GM21786 (cell line): ENCODE results near the gene KCNK3.
"Not testable (repeated sequence)": the region's sequence is repeated elsewhere in the genome, so short reads cannot be mapped to it uniquely, and the experiment has no call there.

Source experiments
- ATAC-seq: cut with Tn5 transposase; IDR thresholded peaks from one replicate; pipeline ENCODE4 v1.9.1; 2021; ENCODE audit not compliant: unreplicated experiment

Gene KCNK3

DNA sequence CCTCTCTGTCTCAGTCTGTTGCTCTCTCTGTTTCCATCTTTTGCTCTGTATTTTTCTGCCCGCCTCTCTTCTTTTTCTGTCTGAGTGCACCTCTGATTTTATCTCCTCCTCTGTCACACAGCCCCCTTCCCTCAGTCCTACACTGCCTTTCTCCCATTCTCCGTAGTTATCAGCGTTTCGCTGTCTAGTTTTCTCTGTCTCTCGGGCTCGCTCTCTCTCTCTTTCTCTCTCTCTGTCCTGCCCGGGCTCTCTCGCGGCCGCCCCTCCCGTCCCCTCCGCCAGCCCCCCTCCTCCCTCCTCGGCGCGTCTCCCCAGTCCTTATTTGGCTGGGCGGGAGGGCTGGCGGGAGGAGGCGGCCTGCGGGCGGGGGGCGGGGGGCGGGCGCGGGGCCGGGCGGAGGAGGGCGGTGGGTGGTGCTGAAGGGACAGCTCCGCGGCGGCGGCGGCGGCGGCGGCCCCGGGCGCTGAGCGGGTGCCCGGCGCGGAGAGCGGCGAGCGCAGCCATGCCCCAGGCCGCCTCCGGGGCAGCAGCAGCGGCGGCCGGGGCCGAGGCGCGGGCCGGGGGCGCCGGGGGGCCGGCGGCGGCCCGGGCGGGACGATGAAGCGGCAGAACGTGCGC is at the start of gene KCNK3:
Gene KCNK3, plus strand, starts transcription at position 444 of the 618 bp plus-strand sequence. Its CDS starts 154 bp downstream, at position 598.
- ATAC-seq = no peak

DNA sequence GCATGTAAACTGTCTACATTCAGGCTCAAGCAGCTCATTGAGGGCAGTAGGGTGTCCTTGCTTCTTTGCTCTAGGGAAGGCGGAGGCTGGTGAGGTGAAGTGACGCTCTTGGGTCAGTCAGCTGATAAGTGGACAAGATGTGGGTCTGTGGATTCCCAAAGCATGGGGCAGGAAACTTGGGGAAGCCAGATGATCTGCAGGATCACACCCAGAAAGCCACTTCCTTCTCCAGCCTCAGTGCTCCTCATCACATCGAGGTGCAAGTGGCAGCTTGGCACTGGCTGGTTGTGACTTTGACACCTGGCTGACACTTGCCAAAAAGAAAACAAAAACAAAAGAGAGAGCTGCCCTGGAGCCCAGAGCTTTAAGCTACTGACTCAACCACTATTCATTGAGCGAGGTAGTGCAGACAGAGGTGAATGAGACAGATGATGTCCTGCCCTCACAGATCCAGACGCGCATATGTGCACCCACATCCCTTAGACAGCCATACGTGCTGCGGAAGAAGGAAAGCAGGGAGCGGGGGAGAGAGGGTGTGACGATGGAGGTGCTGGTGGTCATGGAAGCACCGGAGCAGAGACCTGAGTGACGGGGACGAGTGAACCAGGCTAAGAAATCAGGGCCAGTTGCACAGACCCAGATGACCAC is 48.2 kb upstream of the KCNK3 start:
- ATAC-seq = no peak

DNA sequence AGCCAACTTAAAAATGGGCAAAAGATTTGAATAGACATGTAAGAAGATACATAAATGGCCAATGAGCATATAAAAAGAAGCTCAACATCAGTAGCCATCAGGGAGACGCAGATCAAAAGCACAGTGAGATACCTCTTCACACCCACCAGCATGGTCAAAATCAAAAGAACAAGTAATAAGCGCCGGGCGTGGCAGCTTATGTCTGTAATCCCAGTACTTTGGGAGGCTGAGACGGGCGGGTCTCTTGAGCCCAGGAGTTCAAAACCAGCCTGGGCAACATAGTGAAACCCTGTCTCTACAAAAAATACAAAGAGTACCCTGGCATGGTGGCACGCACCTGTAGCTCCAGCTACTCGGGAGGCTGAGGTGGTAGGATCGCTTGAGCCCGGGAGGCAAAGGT is 46.8 kb upstream of the KCNK3 start:
- ATAC-seq = no peak

DNA sequence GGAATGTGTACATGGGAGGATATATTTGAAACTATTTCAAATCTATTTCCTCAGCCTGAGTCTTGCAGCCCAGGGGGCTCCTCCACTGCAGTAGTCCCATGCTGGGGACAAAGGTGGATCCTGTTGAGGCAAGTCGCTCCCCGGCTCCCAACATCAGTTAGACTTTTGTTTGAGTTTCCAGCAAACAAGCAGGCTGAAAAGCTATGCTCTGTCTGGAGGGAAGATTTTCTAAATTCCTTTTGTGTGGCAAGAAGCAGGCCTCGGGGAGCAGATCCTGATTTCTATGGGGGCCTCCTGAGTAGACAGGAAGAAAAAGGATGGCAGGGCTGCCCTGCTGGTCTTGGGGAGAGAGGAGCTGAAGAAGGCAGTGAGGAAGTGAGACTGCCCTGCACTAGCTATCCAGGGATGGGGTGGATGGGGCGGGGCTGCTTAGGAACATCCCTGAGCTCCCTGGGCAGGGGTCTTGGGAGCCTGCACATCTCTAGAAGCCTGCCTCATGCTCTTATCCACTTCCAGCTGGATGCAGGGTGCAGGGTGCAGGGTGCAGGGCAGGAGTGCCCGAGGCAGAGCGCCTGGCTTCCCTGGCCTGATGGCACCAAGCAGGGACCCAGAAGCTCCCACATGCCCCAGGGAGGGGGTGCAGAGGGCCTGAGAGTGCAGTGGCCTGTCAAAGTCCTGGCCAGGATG is 45.4 kb upstream of the KCNK3 start:
- ATAC-seq = no peak

DNA sequence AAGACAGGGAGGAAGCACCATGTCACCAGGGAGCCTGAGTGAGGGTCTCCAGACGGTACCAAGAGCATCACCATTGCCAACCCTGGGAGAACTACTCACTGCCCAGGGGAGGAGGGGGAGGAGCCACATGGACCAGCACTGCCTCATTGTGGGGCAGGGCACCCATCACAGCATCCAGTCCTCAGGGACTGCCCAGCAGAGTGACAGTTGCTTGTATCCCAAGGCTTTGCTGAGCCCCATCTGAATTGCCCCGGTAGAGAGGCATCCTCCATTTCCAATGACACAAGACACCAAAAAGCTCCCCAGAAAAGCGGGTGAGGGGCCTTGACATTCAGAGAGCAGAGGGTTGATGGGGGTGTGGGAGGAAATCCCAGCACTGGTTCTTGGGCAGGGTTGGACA is 44.5 kb upstream of the KCNK3 start:
- ATAC-seq = no peak

DNA sequence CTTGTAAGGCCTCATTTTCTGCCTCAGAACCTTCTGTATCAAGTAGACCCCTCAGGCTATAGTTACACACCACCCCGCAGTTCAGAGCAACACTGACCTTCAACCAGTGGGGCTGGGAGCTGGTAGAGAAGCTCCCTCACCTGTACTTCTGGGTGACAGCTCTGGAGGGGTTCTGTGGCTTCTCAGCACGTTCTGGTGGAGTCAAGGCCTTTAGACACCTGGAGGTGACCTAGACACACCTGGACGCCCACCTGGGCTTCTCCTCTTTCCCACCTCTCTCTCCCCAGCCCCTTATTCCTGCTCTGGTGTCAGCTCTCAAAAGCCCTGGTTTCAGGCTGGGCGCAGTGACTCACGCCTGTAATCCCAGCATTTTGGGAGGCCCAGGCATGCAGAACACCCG is 44.0 kb upstream of the KCNK3 start:
- ATAC-seq = no peak

DNA sequence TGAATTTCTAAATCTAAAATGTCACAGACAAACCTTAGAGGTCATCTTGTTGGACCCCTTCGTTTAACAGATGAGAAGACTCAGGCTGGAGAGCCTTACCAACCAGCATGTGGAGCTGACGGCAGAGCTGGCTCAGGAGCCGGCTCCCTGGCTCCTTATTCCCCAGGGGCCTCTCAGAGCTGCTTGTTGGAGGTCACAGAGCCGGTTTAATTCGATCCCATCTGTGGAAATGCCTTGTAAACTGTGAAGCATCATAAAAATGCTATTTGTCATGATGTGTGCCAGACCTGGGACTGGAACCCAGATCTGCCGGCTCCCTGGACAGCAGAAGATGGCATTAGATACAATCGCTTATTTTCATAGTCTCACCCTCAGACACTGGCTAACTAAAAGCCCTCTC is 43.2 kb upstream of the KCNK3 start:
- ATAC-seq = no peak

DNA sequence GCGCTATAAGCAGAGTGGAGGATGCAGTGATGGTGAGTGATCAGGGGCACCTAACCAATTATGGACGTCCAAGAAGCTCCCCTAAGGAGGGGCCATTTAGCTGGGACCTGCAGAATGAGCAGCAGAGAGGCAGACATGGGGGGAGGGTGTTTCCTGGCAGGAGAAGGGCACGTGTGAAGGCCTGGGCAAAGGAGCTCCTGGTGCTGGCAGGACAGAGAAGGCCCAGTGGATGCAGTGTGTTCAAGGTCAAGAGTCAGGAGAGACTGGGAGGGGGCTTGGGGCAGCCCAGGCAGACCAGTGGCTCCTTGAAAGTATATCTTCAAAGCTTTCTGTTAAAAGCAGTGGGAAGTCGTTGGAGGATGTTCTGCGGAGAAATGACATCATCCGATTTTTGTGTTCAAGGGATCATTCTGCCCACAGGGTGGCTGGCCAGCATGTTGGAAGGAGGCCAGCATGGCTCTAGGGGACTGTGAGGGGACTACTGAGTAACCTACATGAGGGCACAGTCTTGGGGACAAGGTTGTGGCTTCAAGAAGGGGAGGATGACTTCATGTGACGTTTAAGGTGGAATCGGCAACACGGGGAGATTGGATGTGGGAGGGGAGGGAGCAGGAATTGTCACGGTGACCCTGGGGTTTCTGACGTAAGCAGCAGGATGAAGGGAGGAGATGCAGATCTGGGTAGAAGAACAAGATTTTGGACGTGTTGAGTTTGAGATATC is 42.4 kb upstream of the KCNK3 start:
- no peak for ATAC-seq

DNA sequence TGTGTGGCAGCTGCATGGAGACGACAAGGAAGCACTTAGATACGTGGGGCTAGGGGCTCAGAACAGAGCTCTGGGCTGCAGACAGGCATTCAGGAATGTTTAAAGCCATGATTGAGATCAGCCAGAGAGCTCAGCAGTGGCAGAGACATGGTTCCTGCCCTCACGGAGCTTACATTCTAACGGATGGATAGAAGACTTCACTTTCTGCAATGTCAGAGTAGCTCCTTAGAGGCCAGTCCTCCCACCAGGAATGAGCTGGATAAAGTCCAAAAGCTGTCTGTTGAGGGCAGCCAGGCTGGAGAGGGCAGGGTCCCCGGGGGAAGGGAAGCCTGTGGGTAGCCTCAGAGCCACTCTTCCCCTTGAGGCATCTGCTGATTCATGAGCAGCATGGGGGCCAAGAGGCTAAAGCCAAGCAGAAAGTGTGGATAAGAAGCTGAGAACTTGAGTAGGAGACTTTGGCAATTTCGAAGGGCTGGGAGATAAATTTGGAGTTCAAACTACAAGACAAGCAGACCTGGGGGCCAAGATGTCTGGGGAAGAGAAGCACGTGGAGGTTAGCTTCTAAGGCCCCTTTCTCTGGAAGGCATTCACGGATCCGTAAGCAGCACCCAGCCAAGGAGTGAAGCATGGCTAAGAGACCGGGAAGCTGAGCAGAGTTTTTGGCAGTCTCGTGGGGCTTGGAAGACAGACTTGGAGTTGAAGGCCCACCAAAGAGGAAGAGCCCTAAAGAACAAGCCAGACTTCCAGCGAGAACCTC is 41.6 kb upstream of the KCNK3 start:
- ATAC-seq = no peak

DNA sequence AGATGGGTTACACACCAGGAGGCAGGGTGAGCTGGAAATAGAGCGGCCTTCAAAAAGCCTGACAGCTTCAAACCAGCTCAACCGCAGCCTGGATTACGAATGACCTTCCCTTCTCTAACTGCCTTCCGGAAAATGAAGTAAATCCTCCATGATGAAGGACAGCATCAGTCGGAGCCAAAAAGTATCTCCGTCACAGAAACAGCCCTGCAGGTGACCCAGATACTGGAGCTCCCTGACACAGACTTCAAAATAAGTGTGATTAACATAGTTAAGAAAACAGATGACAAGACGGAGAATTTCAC is 41.1 kb upstream of the KCNK3 start:
- no peak for ATAC-seq

DNA sequence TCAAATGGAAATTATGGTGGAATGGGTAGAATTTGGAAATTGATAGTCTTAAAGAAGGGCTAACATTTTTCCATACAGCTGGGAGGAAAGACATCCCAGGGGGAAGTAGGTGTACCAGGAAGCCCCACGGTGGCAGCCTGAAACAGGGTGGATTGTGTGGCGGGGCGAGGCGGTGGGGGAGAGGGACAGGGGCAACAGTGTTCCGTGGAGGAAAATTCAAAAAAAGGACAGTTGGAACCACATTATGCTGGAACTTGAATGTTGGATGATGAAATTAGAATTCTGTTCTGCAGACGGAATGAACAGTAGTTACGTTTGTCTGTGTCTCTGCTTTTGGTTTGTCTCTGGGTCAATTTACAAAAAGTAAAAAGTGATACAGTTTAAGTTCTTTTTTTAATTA is 40.7 kb upstream of the KCNK3 start:
- no peak for ATAC-seq

DNA sequence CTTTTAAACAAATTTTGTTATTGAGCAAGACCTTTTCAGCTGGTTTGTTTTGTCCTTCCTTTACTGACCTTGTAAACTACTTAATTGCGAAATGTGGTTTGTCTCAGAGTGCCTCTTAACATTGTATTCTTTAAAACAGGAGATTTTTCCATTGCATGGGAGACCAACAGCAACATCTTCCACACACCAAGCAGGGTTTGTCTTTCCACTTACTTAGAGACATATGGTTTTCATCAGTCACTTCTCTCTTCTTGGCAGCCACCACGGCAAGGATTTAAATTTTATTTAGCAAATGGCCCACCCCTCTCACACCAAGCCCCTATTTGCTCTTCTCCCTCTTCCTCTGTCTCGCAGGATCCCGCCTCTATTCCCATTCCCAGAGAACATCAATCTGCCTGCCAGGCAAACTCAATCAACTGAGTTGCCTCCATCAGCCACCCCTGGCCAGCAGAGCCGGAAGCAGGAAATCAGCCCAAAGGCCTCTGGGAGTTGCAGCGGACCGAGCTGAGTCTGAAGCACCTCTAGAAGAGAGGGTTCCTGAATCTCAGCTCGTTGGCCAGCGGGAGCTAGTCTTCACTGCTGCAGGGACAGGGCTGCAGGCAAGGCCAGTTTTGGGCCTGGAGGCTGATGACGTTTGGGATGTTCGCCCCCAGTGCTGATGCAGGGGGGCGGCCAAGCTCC is 40.0 kb upstream of the KCNK3 start:
- no peak for ATAC-seq

DNA sequence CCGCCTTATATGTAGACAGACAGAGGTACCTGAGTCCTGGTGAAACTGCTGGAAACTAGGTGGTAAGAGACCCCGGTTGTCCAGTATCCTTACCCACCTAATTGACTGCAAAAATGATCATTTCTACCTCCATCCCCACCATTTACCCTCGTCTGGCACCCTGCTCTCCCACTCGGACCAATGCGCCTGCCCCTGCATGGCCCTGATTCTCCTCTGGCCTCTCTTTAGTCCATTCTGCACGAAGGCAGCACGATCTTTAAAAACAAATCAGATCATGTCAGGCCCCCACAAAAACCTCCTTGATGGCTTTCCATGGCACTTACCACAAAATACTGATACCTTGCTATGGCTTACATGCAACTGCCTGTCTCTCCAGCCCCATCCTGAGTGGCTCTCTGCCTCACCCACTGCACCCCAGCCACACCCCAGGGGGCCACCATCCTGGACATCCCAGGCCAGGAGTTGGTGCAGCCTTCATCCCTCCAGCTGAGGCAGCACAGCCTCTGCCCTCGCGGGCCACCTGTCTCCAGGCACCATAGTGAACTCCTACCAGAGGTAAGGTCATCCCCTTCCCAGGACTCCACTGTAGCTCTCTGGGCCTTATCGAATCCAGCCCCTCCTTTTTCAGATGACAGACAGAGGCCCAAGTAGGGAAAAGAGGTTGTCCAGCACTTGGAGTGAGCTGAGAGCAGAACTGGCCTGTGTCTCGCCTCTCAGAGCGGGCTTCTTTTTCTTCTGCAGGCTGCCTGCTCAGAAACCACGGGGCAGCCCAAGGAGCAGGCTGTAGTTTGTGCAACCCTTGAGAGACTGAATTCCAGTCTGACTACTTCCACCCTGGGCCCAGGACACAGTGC is 39.1 kb upstream of the KCNK3 start:
- ATAC-seq = no peak

DNA sequence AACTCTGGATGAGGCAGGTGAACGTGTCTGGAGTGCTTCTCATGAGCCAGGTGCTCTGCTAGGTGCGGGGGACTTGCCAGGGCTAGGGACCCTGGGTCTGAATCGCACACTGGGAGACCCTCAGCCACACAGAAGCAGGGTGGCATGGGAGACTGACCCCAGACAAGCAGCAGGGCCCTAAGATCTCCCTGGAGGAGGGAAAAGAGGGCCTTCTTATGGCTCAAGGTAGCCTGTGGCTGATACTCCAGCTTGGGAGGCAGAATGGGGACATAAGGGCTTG is 38.5 kb upstream of the KCNK3 start:
- no peak for ATAC-seq

DNA sequence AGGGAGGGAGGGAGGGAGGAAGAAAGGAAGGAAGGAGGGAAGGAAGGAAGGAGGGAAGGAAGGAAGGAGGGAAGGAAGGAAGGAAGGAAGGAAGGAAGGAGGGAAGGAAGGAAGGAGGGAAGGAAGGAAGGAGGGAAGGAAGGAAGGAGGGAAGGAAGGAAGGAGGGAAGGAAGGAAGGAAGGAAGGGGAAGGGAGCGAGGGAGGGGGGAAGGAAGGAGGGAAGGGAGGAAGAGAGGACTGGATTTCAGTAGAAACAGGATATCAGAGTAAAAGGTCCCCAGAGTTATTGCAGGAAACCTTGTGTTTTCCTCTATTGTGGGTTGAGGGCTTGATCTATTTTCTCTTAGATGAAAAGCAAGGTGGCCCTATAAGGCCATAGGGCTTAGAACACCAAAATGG is 37.4 kb upstream of the KCNK3 start:
- ATAC-seq = not testable (repeated sequence)

DNA sequence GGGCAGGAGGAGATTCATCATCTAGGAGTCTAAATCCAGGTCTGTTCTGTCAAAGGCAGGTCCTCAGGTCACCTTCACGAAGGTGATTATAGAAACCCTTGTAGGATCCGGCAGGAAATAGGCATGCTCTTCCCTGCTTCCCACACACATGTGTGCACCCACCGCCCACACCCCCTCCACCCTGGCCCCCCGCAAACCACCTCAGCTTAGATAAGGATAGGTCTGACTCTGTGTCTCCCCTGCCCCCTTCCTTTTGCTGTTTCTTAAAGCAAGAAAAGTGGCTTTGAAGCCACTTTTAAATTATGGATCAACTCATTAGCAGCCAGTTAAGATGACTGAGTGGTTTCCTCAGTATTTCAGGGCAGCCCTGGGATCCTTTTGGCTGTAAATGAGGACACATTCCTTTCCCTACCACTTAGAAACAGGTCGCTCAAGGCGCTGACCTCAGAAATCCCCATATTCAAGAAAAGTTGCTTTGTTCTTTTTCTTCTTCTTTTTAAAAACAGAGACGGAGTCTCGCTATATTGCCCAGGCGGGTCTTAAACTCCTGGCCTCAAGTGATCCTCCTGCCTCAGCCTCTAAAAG is 36.8 kb upstream of the KCNK3 start:
- ATAC-seq = no peak

DNA sequence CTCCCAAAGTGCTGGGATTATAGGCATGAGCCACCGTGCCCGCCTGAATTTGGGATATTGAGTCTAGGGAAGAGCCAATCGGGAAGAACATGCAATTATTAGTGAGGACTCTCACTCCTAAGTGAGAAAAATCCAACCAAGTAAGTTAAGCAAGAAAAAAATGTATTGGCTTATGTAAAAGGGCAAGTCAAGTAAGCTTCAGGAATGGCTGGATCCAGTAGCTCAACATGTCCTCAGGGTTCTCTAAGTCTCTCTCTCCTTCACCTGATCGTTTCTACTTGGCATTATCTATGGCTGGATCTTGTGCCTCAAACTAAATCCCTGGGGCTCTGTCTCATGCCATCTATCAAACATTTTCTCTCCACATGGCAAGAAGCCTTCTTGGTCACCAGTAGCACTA is 35.3 kb upstream of the KCNK3 start:
- no peak for ATAC-seq

DNA sequence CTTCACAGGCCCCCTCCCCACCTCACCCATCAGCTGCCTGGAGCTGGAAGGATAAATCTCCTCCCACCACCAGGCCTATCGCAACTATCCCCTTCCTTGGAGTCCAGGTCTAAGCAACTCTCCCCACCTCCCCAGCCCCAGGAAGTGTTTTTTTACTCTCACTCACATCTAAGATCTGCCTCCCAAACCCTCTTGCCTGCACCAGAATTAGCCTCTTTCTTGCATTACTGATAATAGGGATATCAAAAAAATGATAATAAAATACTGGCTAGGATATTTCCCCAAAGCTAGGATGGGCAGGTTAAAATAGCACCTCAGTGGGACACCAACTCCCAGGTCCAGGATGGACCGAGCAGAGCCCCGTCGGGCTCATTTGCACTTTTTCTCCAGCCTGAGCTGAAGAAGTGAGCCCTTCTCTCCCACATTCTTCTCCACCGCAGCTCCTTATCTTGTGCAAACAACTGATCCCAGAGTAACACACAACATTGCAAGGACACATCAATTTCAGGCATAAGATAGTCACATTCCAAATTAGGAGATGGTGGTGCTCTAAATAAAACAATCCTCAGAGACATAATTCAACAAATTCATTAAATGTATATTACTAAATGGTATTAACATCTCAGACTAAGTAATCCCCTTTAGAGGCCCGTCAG is 33.7 kb upstream of the KCNK3 start:
- no peak for ATAC-seq

DNA sequence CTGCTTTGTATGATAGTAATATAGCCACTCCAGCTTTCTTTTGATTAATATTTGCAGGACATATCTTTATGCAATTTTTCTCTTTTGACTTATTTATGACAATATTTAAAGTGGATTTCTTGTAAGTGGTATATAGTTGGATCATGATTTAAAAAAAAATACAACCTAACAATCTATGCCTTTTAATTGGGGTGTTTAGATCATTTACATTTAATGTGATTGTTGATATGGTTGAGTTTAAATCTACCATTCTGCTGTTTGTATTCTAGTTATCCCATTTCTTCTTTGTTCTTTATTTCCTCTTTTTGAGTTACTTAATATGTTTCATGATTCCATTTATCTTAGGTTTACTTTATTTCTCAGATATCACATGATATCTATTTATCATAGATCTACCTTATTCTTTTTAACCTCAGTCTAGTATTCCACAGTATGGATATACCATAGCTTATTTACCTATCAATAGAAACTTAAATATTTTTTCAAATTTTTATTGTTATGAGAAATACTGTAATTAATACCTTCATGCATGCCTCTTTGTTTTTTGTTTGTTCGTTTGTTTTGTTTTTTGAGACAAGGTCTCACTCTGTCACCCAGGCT is 32.1 kb upstream of the KCNK3 start:
- no peak for ATAC-seq
